ENCODE measurements around the gene CHRNA4. TPM values are rescaled to one million over a fixed set of nuclear protein-coding genes. Genes with fewer than 3 reads are reported as not detected.

The CHRNA4 gene
- total RNA-seq, 1 experiment from 2014 or later = not detected

DNA sequence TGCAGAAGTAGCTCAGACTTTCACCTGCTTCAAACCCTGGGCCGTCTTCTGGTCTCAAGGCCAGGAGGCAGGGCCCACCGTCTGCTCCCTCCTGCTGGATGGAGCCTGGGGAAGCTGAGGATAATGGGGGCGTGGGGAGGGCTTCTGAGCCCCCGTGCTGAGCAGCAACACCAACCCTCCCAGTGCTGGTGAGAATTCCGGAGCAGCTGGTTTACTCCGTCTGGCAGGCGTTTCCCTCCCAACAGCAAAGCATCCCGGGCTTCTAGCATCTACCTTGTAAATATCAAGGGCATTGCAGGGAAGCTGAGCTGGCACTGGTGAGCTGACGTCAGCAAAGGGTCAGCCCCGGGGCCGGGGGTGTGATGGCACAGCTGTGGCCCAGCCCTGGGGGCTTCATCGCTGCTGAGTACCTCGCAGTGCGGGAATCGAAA lies 16.8 kb upstream of the CHRNA4 start:
- no peak for DNase-seq (ENCODE audit: low spot score)

GRCh38 chr20:63377256-63377941 lies 16.2 kb upstream of the CHRNA4 start:
- no peak for DNase-seq (ENCODE audit: low spot score)

DNA sequence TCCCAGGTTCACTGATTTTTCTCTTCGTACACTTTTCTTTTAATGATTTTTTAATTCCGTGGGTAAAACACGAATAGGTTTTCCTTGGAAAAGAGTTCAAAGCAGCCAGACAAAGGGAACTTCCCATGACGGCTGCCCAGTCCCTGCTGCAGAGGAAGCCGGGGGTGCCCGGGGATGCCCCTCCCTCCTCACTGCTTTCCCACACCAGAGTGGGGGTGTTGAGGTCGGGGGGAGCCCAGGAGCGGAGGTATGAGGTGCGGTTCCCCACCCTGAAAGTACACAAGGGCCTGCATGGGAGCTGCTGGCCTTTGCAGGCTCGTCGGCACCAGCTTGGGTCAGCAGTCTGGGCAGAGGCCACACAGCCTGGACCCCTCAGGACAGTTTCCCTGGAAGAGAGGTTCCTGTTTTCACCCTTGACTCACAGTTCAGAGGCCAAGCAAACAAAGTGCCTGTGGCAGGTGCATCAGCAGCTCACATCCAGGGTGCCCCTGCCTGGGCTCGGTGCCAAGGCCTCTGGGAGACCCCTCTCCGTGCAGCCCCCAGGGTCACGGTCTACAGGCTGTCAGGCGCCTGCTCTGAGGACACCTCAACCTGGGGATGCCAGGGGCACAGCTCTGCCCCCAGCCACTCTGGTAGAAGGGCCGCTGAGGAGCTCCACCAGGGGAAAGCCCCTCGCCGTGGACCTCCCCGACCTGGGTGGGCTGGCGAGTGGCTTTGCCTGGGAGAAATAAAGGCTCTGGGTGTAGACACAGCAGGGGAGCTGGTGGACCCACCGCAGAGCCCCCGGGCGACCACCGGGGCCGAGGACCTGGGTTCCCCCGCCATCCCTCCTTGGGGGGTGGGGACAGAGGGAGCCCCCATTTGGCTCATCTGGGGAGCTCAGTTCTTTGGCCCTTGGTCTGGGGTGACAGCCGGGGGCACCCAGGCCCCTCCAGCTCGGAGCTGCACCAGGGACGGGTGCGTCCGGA lies 15.4 kb upstream of the CHRNA4 start:
- DNase-seq (ENCODE audit: low spot score) = no peak

- no peak for DNase-seq (ENCODE audit: low spot score)
Measured at GRCh38 chr20:63375438-63375837, 14.3 kb upstream of the CHRNA4 start.

DNA sequence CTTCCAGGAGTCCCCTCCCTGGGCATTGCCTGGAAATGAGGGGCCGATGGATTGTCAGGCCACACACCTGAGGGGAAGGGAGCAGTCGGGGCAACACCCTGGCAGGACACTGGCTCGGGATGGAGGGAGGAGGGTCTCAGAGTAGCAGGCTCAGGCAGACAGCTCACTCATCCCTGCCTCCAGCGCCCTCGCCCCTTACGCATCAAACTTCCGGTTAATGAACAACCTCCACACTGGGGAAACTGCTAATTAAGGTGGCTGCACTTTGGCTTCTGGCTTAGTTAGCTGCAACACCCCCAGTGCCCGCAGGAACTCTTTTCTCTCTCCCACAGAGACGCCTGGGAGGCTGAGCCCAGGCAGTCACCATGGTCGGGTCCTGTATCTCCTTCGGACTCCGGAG lies 13.4 kb upstream of the CHRNA4 start:
- no peak for DNase-seq (ENCODE audit: low spot score)

- DNase-seq (ENCODE audit: low spot score) = no peak
Measured at GRCh38 chr20:63373996-63374395, 12.8 kb upstream of the CHRNA4 start.

DNA sequence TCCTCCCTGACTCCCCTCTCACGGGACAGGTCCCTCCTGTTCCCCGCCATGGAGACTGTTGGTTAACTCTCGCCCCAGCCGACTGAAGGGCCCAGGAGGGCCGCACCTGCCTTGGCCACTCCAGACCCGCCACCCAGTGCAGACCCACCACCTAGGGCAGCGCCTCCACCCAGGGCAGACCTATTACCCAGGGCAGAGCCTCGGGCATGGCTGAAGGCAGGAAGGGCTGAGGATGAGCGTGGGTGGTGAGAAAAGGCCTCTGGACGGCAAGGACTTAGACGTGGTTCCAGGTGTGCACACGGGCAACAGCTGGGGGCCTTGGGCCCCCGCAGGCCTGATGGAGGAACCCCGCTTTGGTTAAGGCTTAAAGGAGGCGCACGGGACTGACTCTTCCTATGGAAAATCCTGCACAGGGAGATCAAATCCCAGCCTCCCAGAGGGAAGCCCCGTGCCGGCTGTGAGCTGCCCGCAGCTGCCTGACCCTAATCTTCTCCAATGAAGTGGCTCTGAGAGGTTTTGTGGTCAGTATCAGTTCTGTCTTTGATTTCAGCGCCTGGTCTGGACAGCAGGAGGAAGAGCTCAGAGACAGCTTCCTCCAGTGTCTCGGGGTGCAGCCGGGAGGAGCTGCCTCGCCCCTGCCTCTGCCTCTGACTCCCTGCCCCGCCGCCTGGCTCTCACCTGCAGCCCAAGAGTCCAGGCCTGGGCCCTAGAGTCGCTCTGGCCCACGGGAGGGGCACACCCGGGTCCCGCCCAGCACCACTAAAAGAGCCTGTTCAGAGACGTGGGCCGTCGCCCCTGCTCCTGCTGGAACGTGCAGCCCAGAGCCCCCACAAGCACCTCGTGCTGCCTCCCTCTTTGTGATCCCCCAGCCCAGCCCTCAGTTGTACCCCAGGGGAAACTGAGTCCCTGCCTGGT lies 12.1 kb upstream of the CHRNA4 start:
- DNase-seq (ENCODE audit: low spot score) = no peak

DNA sequence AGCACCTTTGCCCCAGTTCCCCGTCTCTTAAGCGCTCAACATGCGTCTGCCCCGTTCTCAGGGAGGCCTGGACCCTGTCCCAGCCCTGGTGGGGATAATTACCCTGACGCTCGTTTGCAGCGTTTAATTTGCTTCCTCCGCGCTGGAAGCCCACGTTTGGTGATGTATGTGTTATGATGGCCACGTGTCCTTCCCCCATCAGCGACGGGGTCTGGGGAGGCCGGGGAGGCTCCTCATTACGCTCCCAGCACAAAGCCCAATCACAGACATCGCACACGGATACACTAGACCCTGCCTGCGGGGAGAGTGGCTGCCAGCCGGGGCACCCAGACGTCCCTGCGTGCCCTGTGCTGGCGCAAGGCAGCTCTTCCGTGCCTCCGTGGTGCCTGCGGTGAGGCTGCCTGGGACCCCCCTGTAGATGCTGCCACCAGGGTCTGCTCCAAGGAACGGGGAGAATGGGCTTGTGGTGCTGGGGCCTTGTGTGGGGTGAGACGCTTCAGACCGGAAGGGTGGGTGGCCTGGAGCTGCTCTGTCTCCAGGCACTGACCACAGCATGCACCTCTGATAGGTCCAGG lies 10.2 kb upstream of the CHRNA4 start:
- DNase-seq (ENCODE audit: low spot score) = no peak

DNA sequence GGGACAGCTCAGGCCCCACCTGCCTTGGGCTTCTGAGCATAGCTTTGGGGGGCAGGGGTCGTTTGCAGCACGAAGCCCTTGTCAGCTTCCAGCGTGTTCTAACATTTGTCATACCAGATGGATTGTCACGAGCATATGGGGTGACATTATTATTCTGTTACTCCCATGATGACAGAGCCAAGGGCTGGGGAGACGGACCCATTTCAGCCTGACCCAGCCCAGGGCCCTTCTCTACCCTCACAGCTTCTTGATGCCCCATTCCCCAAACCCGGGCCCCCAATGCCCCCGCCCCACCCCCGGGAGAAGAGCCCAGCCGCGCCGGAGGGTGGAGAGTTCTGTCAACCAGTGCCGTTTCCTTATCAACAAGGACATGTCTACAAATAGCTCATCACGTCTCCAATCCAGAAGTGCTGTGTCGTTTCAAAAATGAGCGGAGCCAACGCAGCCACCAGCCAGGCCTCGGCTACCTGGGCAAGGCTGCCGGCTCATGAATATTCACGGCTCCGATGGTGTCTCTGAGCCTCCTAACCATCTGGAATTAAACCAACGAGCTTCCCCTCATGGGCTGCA lies 9.6 kb upstream of the CHRNA4 start:
- no peak for DNase-seq (ENCODE audit: low spot score)

DNA sequence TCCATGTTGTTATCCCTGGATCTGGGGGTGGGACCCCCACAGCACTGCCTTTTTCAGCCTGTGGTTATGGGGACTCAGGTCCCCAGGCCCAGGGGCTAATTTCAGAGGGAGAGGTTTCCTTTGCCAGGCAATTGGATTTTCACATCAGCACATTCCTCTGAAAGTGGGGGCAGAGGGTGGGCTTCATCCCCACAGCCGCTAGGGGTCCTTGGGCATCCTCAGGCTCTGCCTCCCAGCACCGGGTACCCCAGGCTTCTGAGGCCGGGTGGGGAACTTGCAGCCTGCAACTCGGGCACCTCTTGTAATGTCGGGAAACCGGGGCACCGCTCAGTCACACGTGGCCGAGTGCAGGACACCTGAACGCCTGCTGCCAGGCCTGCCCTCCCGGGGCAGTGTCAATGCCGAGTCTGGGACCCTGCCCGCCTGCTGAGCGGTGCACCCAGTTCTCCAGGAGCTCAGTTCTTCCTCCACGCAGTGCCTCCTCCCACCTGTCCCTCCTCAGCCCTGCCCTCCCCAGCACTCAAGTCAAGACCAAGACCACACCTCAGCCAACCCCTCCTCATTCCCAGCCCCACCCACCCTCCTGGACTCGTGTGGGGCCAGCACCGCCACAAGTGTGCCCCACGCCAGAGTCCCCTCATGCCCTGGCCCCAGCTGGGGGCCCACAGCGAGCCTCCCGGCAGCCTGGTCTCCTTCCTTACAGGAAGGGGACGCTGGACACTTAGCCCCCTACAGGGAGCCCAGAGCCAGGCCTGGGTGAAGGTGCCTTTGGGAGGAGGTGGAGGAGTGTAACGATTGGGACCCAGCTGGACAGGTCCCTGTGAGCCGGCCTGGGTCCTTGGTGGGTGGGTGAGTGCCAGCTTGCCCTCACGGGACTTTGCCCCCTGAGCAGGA lies 8.8 kb upstream of the CHRNA4 start:
- DNase-seq (ENCODE audit: low spot score) = no peak

- DNase-seq (ENCODE audit: low spot score) = no peak
Measured at GRCh38 chr20:63369024-63369530, 7.9 kb upstream of the CHRNA4 start.

DNA sequence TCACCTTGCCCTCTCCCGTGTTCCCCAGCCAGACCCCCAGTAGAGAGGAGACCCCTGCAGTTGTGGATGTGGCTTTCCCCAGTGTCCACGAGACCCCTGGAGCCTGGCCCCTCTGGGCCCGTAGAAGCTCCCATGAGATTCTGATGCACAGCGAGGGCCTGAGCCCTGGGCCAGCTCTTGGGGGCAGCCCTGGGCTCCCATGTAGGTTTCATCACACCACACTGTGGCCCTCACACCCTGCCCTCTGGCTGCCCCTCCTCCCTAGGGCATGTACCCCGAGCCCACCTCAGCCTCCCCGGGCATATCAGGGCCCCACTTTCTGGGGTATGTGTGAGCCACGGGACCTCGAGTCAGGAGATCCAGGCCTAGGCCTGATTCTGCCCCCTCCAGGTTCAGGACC lies 7.0 kb upstream of the CHRNA4 start:
- DNase-seq (ENCODE audit: low spot score) = no peak

- no peak for DNase-seq (ENCODE audit: low spot score)
Measured at GRCh38 chr20:63367446-63368055, 6.4 kb upstream of the CHRNA4 start.

- DNase-seq (ENCODE audit: low spot score) = no peak
Measured at GRCh38 chr20:63366390-63367365, 5.5 kb upstream of the CHRNA4 start.

GRCh38 chr20:63365601-63366389 lies 4.6 kb upstream of the CHRNA4 start:
- no peak for DNase-seq (ENCODE audit: low spot score)

DNA sequence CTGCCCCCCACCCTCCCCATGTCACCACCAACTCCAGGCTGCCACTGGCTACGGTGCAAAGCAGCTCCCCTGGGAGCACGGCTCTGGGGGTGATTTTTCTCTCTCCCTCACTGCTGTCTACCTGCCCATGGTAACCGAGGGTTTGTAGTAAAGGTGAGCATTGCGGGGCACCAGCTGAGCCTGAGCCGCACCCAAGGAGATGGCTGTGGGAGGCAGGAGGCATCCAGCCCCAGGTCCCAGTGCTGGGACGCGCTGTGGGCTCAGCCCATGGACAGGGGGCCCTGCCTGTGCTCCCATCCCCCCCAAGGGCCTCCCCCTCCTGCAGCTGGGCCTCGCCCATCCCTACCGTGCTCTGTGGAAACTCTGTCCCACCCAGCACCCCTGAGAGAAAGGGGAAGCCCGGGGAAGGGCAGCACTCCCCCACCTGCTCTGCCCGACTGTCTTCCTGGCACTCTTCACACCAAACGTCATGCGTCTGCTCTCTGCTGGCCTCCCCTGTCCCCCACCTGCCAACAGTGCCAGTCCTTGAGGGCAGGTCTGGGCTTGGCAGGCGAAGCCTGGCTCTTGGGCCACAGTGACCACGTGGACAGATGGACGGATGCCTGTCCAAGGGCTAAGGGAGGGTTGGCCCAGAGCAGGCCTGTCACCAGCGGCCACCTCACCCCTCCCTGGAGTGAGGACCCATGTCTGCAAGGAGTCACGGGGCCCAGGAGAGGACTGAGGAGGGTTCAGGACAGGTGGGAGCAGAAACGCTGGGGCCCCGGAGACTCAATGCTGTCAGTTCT lies 3.8 kb upstream of the CHRNA4 start:
- DNase-seq (ENCODE audit: low spot score) = no peak

Data from HT-29 (cell line).